GM18517 (cell line): Measurements from ENCODE around the gene AFF3.
"Not testable (repeated sequence)": the region's sequence is repeated elsewhere in the genome, so short reads cannot be mapped to it uniquely, and the experiment has no call there.

Source experiments
- ATAC-seq: cut with Tn5 transposase; IDR thresholded peaks from one replicate; pipeline ENCODE4 v1.9.1; 2021; ENCODE audit warnings: mild to moderate bottlenecking, moderate library complexity; ENCODE audit not compliant: unreplicated experiment

Gene AFF3

GRCh38 chr2:99537910-99538485, 604.4 kb downstream of the AFF3 start:
- no peak for ATAC-seq

- no peak for ATAC-seq
These were observed 618.3 kb downstream of the AFF3 start for GRCh38 chr2:99524056-99524455.

DNA sequence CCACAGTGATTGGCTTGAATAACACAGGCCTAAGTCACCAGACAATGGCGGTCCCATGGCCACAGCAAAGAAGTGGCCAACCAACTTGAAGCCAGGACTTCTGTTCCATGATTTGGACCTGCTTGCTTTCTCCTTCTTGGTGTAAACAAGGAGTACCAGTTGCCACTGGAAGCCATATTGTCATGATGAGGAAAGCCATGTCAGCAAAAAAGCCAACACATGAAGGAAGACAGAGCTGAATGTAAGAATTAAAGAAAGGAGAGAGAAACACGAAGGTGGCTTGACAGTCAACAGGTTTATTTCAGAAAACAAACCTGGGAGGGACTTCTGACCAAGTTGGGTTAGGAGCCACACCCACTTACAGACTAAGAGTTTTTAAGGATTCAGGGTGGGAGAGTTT, 620.2 kb downstream of the AFF3 start:
- ATAC-seq = no peak

DNA sequence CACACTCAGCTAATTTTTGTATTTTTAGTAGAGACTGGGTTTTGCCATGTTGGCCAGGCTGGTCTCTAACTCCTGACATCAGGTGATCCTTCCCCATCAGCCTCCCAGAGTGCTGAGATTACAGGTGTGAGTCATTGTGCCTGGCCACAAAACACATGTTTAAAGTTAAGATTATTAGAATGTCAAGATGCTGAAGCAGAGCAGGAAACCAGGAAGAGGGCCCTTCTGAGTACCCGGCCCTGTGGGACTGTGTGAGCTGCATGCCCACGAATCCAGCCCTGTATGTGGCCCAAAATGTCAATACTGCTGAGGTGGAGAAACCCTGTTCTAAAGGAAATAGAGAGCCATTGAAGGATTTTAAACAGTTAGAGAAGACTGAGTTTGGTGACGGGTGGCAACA, 621.6 kb downstream of the AFF3 start:
- no peak for ATAC-seq

DNA sequence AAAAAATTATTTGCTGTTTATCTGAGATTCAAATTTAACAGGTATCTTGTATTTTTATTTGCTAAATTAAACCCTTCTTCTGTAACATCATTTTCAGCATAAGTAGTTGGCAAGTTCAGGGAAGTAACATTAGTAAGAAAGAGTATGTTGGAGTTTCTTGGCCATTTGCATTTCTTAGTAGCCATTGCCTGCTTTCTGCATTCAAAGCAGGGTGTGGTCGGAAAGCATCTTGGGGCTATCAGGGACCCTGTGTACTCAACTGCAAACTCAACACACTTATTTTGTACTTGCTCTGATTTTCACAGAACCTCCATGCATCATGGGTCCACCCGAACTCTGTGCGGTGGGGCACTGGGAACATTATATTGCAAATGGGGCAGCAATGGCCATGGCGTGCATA, 622.2 kb downstream of the AFF3 start:
- ATAC-seq = no peak

- no peak for ATAC-seq
These were observed 628.0 kb downstream of the AFF3 start for GRCh38 chr2:99514357-99514756.

GRCh38 chr2:99512181-99512591, 630.2 kb downstream of the AFF3 start:
- no peak for ATAC-seq

- ATAC-seq = no peak
These were observed 633.0 kb downstream of the AFF3 start for GRCh38 chr2:99509387-99509786.

- no peak for ATAC-seq
These were observed 634.2 kb downstream of the AFF3 start for GRCh38 chr2:99507937-99508818.

- ATAC-seq = no peak
These were observed 637.4 kb downstream of the AFF3 start for GRCh38 chr2:99504844-99505584.

- ATAC-seq = not testable (repeated sequence)
These were observed 638.6 kb downstream of the AFF3 start for GRCh38 chr2:99503662-99504416.

DNA sequence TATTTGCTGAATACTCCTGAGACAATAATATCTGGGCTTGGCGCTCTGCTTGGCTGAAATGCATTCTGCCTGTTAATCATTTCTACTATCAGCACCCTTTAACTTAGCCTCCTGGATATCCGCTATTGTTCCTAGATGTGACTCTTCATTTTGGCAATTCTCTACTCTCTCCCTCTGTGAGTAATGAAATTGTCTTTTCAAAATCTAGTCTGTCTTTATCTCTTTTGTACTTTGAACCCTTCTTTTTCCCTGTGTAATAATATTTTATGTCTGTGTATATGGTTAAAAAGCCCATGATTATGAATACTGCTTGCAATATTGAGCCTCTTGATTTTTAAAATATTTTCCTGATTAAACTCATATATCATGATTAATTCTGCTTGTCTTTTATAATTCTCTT, 646.4 kb downstream of the AFF3 start:
- no peak for ATAC-seq
